Stimulated activated CD8-positive, alpha-beta memory T cell treated with anti-CD3 and anti-CD28 coated beads, Interleukin-2, amount 100 ng/mL, for 1 hour (primary cell): ENCODE results near the gene ARL13A.
"Not testable (repeated sequence)": the region's sequence is repeated elsewhere in the genome, so short reads cannot be mapped to it uniquely, and the experiment has no call there.

ENCODE experiments used
- DNase-seq, 2 donors: peaks; one replicate each; pipeline ENCODE4 v3.0.0-alpha.2; 2020; ENCODE audit warnings: low read depth in 2 of 2

Gene ARL13A

GRCh38 chrX:100969408-100969807 lies at the start of gene ARL13A:
TSS of gene ARL13A (plus strand) at chrX:100969708. CDS start at chrX:100973690, 3,982 bp downstream.
- no peak for DNase-seq

GRCh38 chrX:100924375-100924774 lies 45.1 kb upstream of the ARL13A start:
- DNase-seq, result no peak

- DNase-seq, result no peak
Measured at GRCh38 chrX:100926453-100926852, 43.1 kb upstream of the ARL13A start.

- no peak for DNase-seq
Measured at GRCh38 chrX:100928660-100929613, 40.6 kb upstream of the ARL13A start, which contains the start of gene XKRX. TSS of gene XKRX (minus strand) at chrX:100928917. CDS start at chrX:100928304, 613 bp downstream.

GRCh38 chrX:100931218-100931924 lies 38.1 kb upstream of the ARL13A start:
- no peak for DNase-seq

- no peak for DNase-seq
Measured at GRCh38 chrX:100931925-100932285, 37.6 kb upstream of the ARL13A start.

- DNase-seq, result no peak
Measured at GRCh38 chrX:100935767-100936166, 33.7 kb upstream of the ARL13A start.

- DNase-seq, result no peak
Measured at GRCh38 chrX:100939333-100939732, 30.2 kb upstream of the ARL13A start.

GRCh38 chrX:100944601-100945000 lies 24.9 kb upstream of the ARL13A start:
- no peak for DNase-seq

GRCh38 chrX:100946299-100946927 lies 23.1 kb upstream of the ARL13A start:
- no peak for DNase-seq

GRCh38 chrX:100948557-100948956 lies 21.0 kb upstream of the ARL13A start:
- no peak for DNase-seq

- DNase-seq, result no peak
Measured at GRCh38 chrX:100962811-100963210, 6.7 kb upstream of the ARL13A start.

- DNase-seq, result no peak
Measured at GRCh38 chrX:100964362-100964761, 5.1 kb upstream of the ARL13A start.

GRCh38 chrX:100969936-100970335 lies 428 bp downstream of the ARL13A start:
- no peak for DNase-seq

GRCh38 chrX:100973411-100973810 lies 3.9 kb downstream of the ARL13A start:
- DNase-seq, result no peak

- no peak for DNase-seq
Measured at GRCh38 chrX:100975212-100975611, 5.7 kb downstream of the ARL13A start.

- DNase-seq, result no peak
Measured at GRCh38 chrX:100976211-100976610, 6.7 kb downstream of the ARL13A start.

- no peak for DNase-seq
Measured at GRCh38 chrX:100979881-100980607, 10.5 kb downstream of the ARL13A start.

- no peak for DNase-seq
Measured at GRCh38 chrX:100980608-100981497, 11.3 kb downstream of the ARL13A start.

- DNase-seq, result not testable (repeated sequence)
Measured at GRCh38 chrX:100981498-100981845, 12.0 kb downstream of the ARL13A start.

GRCh38 chrX:100984818-100985217 lies 15.3 kb downstream of the ARL13A start:
- no peak for DNase-seq
